Stimulated activated CD8-positive, alpha-beta memory T cell treated with anti-CD3 and anti-CD28 coated beads, Interleukin-2, amount 100 ng/mL, for 1 hour (primary cell): ENCODE data around the gene PLXNB2.
"Not testable (repeated sequence)": the region's sequence is repeated elsewhere in the genome, so short reads cannot be mapped to it uniquely, and the experiment has no call there.

ENCODE experiments used
- DNase-seq, 2 donors: peaks; one replicate each; pipeline ENCODE4 v3.0.0-alpha.2; 2020; ENCODE audit warnings: low read depth in 2 of 2

PLXNB2 gene

DNA sequence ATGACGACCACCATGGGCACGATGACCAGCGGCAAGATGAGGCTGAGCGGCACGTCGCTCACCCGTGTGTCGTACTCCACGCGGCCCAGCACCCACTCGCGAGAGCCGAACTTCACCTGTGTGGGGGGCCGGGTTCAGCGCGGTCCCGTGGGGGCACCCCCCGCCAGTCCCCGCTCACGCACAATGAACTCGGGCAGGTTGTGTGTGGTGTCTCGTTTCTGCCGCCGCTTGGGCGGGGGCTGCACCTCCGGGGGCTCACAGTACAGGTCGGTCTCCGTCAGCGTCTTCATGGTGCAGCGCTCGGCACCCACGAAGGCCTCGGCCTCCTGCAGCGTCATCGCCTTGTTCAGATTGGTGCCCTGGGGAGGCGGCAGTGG lies 26.1 kb downstream of the PLXNB2 start:
- no peak for DNase-seq

DNA sequence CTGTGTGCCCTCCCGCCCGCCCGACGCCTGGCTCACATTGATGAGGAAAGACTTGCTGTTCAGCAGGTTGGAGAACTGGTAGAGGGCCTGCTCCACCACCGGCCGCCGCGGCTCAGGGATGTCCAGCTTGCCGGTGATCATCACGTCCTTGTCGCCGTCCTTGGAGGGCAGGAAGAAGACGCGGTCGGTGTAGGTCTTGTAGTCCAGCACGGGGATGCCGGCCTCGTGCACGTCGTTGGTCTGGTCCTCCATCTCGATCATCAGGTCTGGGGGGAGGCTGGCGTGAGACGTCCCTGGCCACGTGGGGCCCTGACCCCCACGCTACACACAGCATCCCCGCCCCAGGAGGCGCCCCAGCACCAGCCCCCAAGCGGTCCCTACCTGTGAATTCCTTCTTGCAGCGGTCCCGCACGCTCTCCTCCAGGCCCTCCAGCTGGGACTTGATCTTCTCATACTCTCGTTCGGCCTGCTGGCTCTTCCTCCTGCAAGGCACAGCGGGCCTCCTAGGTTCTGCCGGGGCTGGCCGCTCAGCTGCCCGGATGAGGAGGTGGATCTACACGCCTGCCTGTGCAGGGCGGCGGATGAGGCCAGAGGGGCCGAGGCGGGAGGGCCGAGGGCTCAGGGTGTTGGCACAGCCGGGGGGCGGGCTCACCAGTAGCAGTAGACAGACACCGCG lies 26.6 kb downstream of the PLXNB2 start:
- no peak for DNase-seq

DNA sequence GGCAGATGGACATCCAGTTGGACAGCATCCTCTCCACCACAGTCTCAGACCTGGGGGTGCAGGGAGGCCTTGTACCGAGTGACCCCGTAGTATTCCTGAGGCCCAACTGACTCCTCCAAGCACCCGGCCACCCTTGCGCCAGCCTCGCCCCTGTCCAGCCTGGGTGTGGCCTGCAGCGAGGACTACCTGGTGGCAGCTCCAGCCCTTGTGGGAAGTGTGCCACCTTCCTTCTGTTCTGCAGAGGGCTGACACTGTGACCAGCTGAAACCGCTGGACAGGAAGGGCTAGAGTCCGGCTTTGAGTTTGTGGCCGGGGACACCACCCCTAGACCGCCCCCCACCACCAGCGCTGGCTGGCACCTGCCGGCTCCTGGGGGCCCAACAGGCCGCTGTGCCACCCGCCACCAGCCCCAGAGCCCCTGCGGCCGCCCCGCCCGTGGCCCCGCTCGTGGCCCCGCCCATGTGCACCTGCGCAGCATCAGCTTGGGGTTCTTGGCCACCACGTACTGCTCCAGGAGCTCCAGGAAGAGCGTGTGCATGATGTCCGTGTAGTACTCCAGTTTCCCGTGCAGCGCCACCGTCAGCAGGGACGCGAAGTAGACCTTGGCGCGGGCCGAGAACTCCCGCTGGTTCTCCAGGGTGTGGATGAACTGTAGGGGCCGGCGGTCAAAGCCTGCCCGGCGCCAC lies 27.3 kb downstream of the PLXNB2 start:
- no peak for DNase-seq

DNA sequence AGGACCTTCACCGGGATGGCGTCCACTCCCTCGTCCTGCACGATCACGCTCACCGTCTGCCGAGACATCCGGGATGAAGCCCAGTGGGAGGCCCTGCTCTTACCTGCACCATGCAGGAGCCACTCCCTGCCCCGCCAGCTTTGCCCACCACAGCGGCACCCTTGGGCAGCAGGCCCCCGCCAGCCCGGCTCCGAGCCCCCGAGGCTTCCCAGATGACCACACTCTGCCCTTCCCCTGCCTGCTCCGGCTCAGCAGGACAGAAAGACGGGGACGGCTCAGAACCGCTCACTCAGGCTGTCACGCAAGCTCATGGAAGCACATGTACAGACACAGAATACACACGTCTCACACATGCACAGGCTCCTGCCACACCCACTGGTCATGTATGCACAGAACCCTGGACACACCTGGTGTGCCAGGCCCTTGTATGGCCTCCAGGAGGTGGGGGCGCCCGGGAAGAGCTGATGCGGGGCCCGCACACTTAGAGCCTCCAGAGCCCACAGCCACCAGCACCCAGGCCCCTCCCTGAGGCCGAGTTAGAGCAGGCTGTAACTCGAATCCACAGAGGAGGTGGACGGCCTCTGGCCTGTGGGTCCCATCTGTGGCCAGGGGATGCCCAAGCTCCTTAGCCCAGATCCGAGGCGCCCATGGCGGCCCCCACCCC lies 28.4 kb downstream of the PLXNB2 start:
- DNase-seq = no peak

DNA sequence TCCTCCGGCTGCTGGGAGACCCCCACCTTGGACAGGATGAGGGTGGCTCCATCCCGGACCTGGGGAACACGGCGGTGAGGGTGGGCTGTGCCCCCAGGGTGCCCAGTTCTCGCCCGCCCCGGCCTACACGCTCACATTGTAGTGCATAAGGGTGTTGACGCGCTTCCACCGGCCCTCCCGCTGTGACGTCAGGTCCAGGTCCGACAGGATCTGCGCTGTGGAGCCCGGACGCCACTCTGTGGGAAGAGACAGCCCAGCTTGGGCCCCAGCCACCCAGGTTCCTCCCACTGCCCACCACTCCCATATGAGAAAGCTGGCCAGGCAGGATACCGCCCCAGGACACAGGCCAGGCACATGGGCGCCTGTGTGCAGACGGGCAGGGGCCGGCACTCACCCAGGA lies 29.0 kb downstream of the PLXNB2 start:
- DNase-seq = no peak

DNA sequence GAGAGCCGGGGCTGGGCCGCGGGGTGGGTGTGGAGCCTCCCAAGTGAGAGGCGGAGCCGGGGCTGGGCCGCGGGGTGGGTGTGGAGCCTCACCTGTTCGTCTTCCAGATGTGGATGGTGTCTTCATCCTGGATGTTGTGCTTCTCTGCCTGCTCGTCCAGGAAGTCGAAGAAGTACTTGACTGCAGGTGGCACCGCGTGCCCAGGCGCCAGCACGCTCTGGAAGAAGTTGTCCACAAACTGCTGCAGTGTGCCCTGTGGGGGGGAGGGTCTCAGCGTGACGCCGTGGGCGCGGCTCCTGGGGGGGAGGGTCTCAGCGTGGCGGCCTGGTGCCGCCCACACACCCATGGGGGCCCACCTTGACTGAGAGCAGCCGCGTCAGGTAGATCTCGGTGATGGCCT lies 29.7 kb downstream of the PLXNB2 start:
- no peak for DNase-seq

DNA sequence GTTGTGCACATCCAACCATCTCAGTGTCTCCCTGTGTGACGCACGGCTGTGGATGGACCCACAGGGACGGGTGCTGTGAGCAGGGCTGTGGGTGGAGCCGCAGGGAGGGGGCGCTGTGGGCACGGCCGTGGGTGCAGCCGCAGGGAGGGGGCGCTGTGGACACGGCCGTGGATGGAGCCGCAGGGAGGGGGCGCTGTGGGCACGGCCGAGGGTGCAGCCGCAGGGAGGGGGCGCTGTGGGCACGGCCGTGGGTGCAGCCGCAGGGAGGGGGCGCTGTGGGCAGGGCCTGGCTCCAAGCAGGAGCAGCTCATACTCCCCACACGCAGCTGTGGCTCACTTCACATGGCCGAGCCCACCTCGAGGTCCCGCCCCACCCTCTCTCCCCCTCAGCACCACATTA lies 31.3 kb downstream of the PLXNB2 start:
- DNase-seq = no peak

DNA sequence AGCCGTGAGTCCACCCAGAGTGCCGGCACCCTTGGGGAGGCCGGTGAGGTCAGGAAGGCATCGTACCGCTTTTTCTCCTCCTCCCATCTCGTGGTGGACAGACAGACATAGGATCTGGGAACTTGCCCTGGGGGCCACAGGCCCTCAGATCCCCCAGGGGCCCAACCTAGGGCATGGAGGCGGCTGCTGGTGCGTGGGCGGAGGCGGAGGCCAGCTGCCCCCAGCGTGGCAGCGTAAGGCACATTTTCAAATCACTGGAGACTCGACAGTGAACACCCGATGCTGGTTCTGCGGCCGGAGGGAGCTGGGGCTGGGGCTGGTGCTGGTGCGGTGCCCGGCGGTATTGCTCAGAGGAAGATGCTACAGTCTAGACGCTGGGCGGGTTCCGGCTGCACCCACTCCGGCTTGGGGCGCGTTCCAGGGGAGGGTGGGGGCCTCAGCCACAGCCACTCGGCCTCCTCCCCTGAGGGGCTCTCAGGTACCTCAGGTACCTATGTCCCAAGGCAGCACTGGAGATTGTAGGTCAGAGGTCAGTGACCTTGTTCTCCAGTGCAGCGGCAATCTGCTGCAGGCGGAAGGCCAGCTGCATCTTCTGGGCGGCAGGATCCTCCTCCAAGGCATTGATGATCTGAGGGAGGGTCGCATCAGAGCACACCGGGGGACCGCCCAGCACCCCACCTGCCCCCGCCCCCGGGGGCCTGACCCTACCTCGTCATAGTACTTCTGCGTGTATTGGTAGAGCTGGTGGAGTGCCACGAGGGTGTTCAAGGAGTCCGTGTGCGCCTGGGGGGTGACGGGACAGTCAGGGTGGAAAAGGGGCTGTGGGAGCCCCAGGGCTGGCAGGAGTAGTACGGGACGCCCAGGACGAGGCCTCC lies 32.0 kb downstream of the PLXNB2 start:
- DNase-seq = no peak

DNA sequence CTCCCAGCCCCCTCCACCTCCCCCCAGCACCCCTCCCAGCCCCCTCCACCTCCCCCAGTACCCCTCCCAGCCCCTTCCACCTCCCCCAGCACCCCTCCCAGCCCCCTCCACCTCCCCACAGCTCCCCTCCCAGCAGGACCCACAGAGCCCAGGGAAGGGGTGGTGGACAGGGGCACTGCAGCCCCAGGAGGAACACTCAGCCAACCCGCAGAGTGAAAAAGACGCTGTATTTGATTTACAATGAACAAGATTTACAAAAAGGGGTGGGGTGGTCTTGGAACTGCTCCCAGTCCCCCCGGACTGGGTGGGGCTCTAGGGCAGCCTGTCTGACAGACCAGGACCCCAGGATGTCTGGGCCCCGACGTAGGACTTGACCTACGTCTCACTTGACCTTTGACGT lies 32.7 kb downstream of the PLXNB2 start:
- no peak for DNase-seq

DNA sequence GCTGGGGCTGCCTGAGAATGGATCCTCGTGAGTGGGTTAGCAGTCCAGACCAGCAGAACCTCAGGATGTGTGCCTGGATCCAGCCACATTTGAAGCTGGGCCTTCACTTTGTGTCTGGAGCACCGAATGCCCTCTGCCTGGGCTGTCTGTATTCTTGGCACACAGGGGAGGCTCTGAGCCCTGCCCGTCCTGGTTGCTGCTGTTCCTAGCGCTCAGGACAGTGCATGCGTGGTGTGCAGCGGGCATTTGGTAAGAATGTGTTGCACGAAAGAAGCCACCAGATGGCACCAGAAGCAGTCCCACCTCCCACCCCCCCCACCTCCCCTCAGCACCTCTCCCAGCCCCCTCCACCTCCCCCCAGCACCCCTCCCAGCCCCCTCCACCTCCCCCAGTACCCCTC lies 33.1 kb downstream of the PLXNB2 start:
- DNase-seq = no peak

DNA sequence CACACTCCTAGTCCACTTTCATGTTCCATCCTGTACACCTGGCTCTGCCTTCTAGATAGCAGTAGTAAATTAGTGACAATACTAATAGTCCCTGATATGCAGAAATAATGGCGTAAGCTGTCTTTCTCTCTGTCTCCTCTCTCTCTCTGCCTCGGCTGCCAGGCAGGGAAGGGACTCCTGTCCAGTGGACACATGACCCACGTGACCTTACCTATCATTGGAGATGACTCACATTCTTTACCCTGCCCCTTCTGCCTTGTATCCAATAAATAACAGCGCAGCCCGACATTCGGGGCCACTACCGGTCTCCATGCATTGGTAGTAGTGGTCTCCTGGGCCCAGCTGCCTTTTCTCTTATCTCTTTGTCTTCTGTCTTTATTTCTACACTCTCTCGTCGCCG lies 33.7 kb downstream of the PLXNB2 start:
- not testable (repeated sequence) for DNase-seq

DNA sequence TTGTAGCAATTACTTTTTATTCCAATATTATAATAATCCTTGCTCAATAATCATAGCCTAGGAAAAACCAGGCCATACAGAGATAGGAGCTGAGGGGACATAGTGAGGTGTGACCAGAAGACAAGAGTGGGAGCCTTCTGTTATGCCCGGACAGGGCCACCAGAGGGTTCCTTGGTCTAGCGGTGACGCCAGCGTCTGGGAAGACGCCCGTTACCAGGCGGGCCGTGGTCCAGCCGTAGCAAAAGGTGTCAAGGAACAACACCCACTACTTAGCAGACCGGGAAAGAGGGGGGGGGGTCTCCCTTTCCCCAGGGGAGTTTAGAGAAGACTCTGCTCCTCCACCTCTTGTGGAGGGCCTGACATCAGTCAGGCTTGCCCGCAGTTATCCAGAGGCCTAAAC lies 34.1 kb downstream of the PLXNB2 start:
- DNase-seq = not testable (repeated sequence)

DNA sequence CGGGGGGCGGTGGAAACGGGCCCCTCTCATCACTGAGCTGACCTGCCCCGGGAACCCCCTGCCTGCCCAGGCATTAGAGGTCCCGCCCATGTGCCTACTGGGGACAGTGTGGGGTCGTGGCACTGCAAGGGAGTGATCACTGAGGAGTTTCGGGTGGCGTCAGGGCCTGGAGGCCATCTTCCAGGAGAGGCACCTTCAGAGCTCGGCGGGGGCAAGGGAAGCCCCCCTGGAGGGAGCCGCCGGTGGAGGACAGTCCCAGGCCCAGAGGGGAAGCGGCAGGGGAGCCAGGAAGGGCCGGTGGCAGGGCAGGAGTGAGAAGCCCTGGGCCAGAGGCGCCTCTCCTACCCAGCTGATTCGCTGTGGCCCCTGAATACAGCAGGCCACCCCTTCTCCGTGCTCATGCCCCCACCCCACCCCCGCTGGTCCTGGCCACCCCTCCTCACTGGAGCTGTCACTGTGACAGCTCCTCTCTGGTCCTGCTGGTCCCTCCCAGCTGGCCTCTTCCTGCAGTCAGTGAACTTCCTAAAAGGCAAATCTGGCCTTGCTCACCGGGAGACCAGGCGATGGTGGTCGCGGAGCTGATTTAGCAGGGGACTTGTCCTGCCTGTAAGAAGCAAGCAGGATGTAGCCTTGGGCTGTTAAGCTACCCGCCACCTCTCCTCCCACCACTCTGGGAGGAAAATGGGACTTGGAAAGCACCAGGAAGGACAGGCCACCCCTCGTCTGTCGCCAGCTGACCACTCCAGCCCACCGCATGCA lies 35.2 kb downstream of the PLXNB2 start:
- DNase-seq = no peak

DNA sequence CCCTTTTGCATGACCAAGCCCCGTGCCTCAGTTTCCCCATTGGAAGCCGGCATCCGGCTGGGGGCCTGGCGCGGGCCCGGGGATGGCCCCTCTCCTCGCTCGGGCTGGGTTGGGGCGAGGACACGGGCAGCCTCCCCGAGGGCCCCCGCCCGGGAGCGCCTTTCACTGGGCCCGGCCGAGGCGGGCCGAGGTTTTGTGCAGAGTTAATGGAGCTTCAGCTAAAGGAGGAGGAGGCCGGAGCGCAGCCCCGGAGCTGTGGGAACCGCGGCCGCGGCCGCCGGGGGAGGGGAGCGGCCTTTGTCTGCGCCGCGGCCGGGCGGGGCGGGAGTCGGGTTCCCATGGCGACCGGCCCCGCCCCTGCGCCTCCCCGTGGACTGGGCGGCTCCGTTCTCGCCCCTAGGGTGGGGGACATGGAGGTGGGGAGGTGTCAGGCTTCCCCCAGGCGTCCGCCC lies 35.9 kb downstream of the PLXNB2 start:
- no peak for DNase-seq

DNA sequence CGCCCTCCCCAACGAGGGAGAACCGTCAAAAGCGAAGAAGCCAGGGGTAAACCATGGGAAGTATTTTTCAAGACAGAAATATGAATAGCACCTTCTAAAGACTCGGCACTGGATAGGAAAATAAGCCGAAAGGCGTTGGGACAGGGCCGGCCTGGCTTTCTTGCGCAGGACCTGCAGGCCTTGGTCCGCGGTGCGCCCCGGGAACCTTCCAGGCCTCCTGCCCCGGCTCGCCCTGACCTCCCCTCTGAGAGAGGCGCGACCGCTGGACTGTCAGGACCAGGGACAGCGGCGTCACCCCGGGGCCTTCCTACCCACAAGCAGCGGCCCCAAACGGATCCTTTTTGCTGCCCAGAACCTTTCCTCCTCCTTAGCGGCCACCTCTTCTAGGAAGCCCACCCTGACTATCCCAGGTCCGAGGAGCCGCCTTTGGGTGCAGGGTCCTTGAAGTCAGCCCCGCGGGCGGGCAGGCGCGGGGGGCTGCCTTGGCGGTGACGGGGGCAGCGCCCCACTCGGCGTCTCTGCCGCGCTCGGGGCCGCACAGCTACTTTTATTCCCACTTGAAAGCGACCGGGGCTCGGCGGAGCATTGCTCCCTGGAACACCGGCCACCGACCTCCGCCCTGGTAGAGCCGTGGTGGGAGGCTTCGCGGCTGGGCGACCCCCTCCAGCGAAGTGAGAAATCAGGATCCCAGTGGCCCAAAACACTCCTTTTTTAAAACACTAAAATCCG lies 36.6 kb downstream of the PLXNB2 start:
- DNase-seq = peak; percentile 47 to 54

DNA sequence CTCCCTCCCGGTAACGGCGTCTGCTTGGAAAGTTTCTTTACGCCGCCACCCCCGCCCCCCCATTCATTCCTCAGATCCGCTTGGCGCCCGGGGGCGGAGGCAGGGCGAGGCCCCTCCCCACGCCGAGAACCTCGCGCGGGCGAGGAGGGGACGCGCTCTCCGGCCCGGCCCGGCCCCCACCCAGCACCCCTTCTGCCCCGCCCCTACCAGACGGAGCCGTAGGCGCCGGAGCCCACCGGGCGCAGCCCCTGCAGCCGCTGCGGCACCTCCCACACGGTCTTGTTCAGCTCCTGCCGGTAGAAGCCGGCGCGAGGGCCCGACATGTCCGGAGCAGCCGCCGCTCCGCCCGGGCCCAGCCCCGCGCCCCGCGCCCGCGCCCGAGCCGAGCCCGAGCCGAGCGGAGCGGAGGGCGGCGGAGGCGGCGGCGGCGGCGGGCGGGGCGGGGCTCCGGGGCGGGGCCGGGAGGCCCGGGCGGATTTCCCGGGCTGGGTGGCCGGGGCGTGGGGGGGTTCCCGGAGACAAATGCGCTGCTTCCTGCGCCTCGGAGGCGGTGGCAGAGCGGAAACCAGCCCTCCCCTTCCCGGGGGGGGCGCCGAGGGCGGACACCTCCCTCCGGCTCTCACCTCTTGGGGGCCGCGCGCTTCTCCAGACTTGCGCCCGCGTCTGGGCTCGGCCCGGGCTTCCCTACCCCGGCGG lies 37.3 kb downstream of the PLXNB2 start, which contains the start of gene MAPK11:
Gene MAPK11, minus strand, starts transcription at position 411 of the 696 bp plus-strand sequence. Its CDS starts 88 bp downstream, at position 323.
- peak; percentile 36 to 53 for DNase-seq

DNA sequence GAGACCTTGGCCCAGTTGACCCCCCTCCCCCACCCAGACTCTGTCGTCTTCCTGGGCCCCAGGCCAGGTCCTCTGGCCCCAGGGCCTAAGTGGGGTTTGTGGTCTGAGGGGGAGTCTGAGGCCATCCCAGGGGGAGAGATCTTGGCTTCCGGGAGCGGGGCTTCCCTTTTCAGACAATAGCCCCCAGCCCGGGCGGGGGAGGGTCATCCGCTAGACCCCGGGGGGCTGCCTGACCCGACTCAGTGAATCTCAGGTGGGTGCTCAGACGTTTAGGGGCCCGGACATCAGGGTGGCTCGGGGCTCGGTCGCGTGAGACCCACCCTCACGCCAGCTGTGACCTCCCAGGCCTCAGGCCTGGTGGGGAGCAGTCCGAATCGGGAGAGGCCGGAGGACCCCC lies 37.9 kb downstream of the PLXNB2 start:
- no peak for DNase-seq

DNA sequence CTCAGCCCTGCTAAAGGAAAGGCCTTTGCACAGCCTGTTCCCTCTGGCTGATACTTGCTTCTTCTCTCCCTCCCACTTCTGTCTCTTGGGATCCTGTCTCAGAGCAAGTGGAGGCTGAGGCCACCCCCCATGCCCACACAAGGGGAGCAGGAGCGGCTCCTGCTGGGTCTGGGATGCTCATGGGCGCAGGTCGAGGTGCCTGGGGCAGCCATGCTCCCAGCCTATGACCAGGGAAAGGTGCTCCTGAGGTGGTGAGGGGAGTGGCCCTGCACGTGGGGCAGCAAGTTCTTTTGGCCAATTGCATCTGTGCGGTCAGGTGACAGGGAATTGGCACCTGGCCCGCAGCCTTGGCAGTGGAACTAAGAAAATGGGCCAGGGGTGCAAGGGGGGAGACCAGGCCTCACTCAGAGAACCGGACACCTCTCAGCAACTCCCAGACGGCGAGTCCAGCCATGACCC lies 38.8 kb downstream of the PLXNB2 start:
- DNase-seq = no peak

DNA sequence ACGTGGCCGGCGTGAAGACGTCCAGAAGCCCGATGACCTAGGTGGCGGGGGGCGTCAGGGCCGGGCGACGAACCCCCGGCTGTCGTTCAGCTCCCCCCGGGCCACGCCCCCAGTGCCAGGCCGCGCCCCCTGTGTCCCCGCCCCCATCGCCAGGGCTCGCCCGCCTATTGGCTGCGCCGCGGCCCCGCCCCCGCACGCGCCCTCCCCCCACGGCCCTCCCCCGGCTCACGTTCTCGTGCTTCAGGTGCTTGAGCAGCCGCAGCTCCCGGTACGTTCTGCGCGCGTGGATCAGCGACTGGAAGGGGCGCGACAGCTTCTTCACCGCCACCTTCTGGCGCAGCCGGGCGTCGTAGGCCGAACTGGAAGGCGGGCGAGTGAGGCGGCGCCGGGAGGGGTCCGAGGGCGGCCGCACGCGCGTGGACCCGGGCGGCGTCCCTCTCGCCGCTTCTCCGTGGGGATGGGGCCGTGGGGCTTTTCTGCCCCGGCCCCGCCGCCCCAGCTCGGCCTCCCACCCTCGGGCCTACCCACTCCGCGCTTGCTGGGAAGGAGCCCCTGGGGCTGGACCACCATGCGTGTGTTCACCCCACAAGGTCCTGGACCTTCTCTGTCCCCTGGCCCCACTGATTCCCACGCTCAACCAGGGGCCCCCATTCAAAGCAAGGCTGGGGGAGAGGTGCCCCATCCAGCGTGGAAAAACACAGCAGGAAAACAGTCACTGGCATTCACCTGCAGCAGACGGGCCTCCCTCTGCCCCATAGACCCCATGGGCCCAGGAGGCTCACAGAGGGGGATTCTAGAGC lies 39.7 kb downstream of the PLXNB2 start:
- DNase-seq = no peak
